Measurements from ENCODE around the gene TENM3.

TENM3 gene

DNA sequence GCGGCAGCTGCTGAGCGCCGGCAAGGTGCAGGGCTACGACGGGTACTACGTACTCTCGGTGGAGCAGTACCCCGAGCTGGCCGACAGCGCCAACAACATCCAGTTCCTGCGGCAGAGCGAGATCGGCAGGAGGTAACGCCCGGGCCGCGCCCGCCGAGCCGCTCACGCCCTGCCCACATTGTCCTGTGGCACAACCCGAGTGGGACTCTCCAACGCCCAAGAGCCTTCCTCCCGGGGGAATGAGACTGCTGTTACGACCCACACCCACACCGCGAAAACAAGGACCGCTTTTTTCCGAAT lies 557.0 kb downstream of the TENM3 start:
- POLR2A ChIA-PET (ENCODE audit: low non-redundant PET) = no interaction called here
- TF ChIP-seq, protein P1, sequence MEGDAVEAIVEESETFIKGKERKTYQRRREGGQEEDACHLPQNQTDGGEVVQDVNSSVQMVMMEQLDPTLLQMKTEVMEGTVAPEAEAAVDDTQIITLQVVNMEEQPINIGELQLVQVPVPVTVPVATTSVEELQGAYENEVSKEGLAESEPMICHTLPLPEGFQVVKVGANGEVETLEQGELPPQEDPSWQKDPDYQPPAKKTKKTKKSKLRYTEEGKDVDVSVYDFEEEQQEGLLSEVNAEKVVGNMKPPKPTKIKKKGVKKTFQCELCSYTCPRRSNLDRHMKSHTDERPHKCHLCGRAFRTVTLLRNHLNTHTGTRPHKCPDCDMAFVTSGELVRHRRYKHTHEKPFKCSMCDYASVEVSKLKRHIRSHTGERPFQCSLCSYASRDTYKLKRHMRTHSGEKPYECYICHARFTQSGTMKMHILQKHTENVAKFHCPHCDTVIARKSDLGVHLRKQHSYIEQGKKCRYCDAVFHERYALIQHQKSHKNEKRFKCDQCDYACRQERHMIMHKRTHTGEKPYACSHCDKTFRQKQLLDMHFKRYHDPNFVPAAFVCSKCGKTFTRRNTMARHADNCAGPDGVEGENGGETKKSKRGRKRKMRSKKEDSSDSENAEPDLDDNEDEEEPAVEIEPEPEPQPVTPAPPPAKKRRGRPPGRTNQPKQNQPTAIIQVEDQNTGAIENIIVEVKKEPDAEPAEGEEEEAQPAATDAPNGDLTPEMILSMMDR (conservative IDR thresholded peaks at IDR 0.05; ENCODE audit: low read depth) = no peak
- no peak for DNase-seq (ENCODE audit: low spot score)
- CTCF ChIA-PET = interaction anchor here (0.7 kb wide), 1 partner anchor 326 kb away, joined by 3 read pairs; no protein-coding TSS in a partner anchor
- H3K27ac ChIP-seq = no peak overlapping the region

DNA sequence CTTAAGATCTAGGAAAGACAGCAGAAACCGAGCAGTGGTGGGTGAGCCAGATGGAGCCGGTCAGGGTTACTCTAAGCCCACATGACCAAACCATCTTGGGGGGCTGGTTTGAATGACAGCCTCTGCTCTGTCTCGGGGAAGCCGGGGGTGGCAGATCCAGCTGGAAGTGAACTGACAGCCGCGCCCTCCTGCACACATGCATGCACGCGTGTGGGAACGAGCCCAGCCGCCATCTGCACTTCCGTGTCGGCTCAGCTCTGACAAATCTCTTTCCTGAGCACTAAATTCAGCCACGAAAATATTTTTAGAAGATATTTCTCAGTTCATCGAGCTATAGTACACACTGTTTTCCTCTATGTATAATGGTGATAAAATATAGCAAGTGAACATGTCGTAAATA lies 558.4 kb downstream of the TENM3 start:
- DNase-seq (ENCODE audit: low spot score) = no peak
- ChIA-PET POLR2A (ENCODE audit: low non-redundant PET) (no interaction called here), CTCF (interaction anchor here (0.6 to 1.0 kb wide), 2 partner anchors 9 to 862 kb away, joined by 3 to 6 read pairs; no protein-coding TSS in a partner anchor)
- H3K27ac ChIP-seq = no peak overlapping the region
- TF ChIP-seq, protein P1 (conservative IDR thresholded peaks at IDR 0.05; ENCODE audit: low read depth) = no peak

DNA sequence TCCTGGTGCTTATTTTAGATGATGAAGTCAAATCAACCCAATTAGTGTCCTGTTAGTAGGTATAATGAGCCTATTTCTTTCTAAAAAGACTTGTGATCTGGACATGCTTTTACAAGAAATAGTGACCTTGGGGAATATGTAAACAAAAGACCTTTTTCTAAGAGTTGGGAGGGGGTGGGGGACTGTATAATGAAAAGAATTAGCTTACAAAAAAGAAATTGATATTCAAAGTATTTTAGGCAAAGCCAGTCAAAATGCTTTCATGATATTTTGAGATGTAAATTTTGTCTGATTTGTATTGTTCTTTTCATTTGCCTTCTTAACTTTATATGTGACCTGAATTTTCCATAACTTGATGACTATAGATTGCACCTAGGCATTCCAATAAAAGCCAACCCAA lies 559.4 kb downstream of the TENM3 start:
- POLR2A ChIA-PET (ENCODE audit: low non-redundant PET) = no interaction called here
- H3K27ac ChIP-seq = no peak overlapping the region
- TF ChIP-seq, protein P1 (conservative IDR thresholded peaks at IDR 0.05; ENCODE audit: low read depth) = no peak
- no peak for DNase-seq (ENCODE audit: low spot score)
- CTCF ChIA-PET = interaction anchor here (1.0 kb wide), 1 partner anchor 10 kb away, joined by 6 read pairs; no protein-coding TSS in a partner anchor

DNA sequence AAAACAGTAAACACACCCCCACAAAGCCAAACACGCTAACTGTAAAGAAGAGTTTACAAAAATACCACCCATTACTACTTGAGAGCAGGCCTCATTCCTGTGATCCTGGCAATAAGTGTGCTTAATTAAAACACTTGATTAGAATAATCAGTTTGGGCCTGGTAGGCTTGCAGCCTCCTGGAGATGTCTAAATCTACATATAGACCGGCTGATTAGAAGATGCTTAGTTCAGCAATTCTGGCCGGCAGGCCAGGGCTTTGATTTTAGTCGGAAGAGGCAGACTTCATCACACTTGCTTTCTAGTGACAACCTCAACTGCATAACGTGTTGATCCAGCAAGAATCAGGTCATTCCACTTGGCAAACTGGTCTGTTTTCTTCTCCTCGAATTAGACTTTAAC lies 560.0 kb downstream of the TENM3 start:
- DNase-seq (ENCODE audit: low spot score) = no peak
- ChIA-PET POLR2A (ENCODE audit: low non-redundant PET) (no interaction called here), CTCF (no interaction called here)
- no peak overlapping the region for H3K27ac ChIP-seq
- TF ChIP-seq, protein P1 (conservative IDR thresholded peaks at IDR 0.05; ENCODE audit: low read depth) = no peak

DNA sequence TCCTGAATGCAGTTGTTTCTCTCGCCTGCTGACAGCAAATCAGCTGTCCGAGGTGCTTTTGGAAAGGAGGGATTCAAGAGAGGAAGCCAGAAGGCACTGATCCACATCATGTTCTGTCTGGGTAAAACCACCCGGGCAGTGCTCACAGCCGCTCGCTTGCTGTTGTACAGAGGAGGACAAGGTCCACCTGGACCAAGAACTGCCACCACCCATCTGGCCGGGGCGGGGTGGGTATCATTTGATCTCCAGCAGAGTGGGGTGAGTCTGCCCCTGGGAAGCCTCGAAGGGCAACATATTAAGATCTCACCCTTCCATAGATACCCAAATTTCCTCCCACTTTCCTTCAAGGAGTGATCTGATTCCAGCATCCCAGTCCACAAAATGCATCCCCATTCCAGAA lies 560.9 kb downstream of the TENM3 start:
- CTCF ChIA-PET = interaction anchor here (0.7 kb wide), 1 partner anchor 1928 kb away, joined by 3 read pairs; no protein-coding TSS in a partner anchor
- no peak overlapping the region for H3K27ac ChIP-seq
- POLR2A ChIA-PET (ENCODE audit: low non-redundant PET) = interaction anchor here (0.7 kb wide), 1 partner anchor 312 kb away, joined by 4 read pairs; no protein-coding TSS in a partner anchor
- TF ChIP-seq, protein P1 (conservative IDR thresholded peaks at IDR 0.05; ENCODE audit: low read depth) = no peak
- no peak for DNase-seq (ENCODE audit: low spot score)

DNA sequence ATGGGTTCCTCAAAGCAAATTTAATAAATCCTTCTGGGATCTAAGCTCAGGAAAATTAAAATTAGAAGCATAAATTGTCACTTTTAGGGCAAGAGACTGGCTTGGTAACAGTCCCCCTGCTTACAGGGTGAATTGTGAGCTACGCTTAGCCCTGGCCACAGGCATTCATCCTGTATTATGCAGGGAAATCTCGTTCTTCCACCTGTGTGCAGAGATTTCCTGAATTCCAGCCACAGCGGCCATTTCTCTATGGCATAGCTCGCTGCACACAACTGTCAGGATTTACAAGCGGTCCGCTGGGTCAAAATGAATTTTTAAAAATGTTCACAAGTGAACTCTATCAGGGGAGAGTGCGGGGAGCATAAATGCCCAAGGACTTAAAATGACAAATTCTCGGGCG lies 562.1 kb downstream of the TENM3 start:
- POLR2A ChIA-PET (ENCODE audit: low non-redundant PET) = no interaction called here
- DNase-seq (ENCODE audit: low spot score) = no peak
- no peak overlapping the region for H3K27ac ChIP-seq
- CTCF ChIA-PET = interaction anchor here (0.6 kb wide), 5 partner anchors 264 to 1569 kb away, joined by 3 to 8 read pairs (median 4); no protein-coding TSS in a partner anchor
- TF ChIP-seq, protein P1 (conservative IDR thresholded peaks at IDR 0.05; ENCODE audit: low read depth) = no peak

Data from RWPE1 (cell line).